HEK293 (cell line): Measurements from ENCODE around the gene LYL1.

Experiments
- CTCF ChIP-seq: fragments of 450-650 bp; formaldehyde crosslinking; IDR thresholded peaks from 2 replicates; pipeline ENCODE4 v1.5.1; 2016; ENCODE audit warnings: missing biosample characterization, missing genetic modification characterization
- SETDB1 ChIP-seq: IDR thresholded peaks from one replicate; pipeline ENCODE4 v1.6.1; 2017; ENCODE audit warnings: mild to moderate bottlenecking, low read length, moderate library complexity, mixed read lengths; ENCODE audit not compliant: insufficient read length
- TF ChIP-seq, protein P1 (sequence below): fragments of 450-650 bp; formaldehyde crosslinking; conservative IDR thresholded peaks from 2 replicates; pipeline ENCODE4 v1.5.1; 2016; ENCODE audit warnings: low read depth, missing biosample characterization, missing genetic modification characterization
- TF ChIP-seq, protein P2 (sequence below): fragments of 450-650 bp; formaldehyde crosslinking; IDR thresholded peaks from 2 replicates; pipeline ENCODE4 v1.5.1; 2016; ENCODE audit warnings: missing biosample characterization, missing genetic modification characterization

GRCh38 chr19:13151605-13152355 is 49.1 kb upstream of the LYL1 start:
- TF ChIP-seq CTCF, result peak; percentile 26; the same call in 1 of the 2 replicates
- TF ChIP-seq SETDB1, result no peak
- TF ChIP-seq, protein P1, sequence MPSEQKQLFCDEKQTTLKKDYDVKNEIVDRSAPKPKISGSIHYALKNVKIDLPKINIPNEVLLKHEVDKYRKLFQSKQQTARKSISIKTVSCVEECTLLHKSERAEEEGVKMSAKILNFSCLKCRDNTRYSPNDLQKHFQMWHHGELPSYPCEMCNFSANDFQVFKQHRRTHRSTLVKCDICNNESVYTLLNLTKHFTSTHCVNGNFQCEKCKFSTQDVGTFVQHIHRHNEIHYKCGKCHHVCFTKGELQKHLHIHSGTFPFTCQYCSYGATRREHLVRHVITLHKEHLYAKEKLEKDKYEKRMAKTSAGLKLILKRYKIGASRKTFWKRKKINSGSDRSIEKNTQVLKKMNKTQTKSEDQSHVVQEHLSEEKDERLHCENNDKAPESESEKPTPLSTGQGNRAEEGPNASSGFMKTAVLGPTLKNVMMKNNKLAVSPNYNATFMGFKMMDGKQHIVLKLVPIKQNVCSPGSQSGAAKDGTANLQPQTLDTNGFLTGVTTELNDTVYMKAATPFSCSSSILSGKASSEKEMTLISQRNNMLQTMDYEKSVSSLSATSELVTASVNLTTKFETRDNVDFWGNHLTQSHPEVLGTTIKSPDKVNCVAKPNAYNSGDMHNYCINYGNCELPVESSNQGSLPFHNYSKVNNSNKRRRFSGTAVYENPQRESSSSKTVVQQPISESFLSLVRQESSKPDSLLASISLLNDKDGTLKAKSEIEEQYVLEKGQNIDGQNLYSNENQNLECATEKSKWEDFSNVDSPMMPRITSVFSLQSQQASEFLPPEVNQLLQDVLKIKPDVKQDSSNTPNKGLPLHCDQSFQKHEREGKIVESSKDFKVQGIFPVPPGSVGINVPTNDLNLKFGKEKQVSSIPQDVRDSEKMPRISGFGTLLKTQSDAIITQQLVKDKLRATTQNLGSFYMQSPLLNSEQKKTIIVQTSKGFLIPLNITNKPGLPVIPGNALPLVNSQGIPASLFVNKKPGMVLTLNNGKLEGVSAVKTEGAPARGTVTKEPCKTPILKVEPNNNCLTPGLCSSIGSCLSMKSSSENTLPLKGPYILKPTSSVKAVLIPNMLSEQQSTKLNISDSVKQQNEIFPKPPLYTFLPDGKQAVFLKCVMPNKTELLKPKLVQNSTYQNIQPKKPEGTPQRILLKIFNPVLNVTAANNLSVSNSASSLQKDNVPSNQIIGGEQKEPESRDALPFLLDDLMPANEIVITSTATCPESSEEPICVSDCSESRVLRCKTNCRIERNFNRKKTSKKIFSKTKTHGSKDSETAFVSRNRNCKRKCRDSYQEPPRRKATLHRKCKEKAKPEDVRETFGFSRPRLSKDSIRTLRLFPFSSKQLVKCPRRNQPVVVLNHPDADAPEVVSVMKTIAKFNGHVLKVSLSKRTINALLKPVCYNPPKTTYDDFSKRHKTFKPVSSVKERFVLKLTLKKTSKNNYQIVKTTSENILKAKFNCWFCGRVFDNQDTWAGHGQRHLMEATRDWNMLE, result no peak; the same call in 1 of the 2 replicates
- TF ChIP-seq, protein P2, sequence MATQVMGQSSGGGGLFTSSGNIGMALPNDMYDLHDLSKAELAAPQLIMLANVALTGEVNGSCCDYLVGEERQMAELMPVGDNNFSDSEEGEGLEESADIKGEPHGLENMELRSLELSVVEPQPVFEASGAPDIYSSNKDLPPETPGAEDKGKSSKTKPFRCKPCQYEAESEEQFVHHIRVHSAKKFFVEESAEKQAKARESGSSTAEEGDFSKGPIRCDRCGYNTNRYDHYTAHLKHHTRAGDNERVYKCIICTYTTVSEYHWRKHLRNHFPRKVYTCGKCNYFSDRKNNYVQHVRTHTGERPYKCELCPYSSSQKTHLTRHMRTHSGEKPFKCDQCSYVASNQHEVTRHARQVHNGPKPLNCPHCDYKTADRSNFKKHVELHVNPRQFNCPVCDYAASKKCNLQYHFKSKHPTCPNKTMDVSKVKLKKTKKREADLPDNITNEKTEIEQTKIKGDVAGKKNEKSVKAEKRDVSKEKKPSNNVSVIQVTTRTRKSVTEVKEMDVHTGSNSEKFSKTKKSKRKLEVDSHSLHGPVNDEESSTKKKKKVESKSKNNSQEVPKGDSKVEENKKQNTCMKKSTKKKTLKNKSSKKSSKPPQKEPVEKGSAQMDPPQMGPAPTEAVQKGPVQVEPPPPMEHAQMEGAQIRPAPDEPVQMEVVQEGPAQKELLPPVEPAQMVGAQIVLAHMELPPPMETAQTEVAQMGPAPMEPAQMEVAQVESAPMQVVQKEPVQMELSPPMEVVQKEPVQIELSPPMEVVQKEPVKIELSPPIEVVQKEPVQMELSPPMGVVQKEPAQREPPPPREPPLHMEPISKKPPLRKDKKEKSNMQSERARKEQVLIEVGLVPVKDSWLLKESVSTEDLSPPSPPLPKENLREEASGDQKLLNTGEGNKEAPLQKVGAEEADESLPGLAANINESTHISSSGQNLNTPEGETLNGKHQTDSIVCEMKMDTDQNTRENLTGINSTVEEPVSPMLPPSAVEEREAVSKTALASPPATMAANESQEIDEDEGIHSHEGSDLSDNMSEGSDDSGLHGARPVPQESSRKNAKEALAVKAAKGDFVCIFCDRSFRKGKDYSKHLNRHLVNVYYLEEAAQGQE (tag by site-specific recombination), result 0 out of 2 replicates have a peak, but pooled peaks have one; percentile 20
